Small intestine (tissue), 7 donors: ENCODE data around the gene FCRL6. TPM values are rescaled to one million over a fixed set of nuclear protein-coding genes. Genes with fewer than 3 reads are reported as not detected.

ENCODE experiments used
- DNase-seq, 2 donors: peaks; one replicate each; pipeline versions ENCODE4 v3.0.0 to v3.0.0-alpha.2; 2013
- FAIRE-seq: peaks from 2 replicates; lab custom pipeline; 2012; peaks lifted over from hg19 to GRCh38; lab: Jason Lieb, UNC
- H3K27ac ChIP-seq, 3 donors: one replicate each; pipeline ENCODE4 v1.5.1; 2013; ENCODE audit warnings: low read length in 2 of 3, mild to moderate bottlenecking in 2 of 3, control low read depth in 1 of 3, inconsistent platforms in 1 of 3, low read depth in 1 of 3, moderate library complexity in 1 of 3
- H3K27me3 ChIP-seq, 3 donors: one replicate each; pipeline ENCODE4 v1.6.1; 2013; ENCODE audit warnings: low read length in 3 of 3, inconsistent platforms in 1 of 3; ENCODE audit not compliant: control insufficient read depth in 3 of 3, insufficient read depth in 3 of 3
- H3K36me3 ChIP-seq, 3 donors: one replicate each; pipeline ENCODE4 v1.6.1; 2013; ENCODE audit warnings: low read length in 3 of 3, inconsistent platforms in 1 of 3, low read depth in 1 of 3, mild to moderate bottlenecking in 1 of 3, moderate library complexity in 1 of 3; ENCODE audit not compliant: control insufficient read depth in 3 of 3, insufficient read depth in 2 of 3
- H3K4me1 ChIP-seq, 3 donors: one replicate each; pipeline ENCODE4 v1.6.1; 2013; ENCODE audit warnings: low read length in 2 of 3, inconsistent platforms in 1 of 3, low read depth in 1 of 3, mild to moderate bottlenecking in 1 of 3, moderate library complexity in 1 of 3; ENCODE audit not compliant: control insufficient read depth in 3 of 3, insufficient read depth in 2 of 3
- H3K4me3 ChIP-seq, 3 donors: one replicate each; pipeline ENCODE4 v1.5.1; 2013; ENCODE audit warnings: low read length in 3 of 3, control low read depth in 1 of 3, inconsistent platforms in 1 of 3, low read depth in 1 of 3, mild to moderate bottlenecking in 1 of 3, moderate library complexity in 1 of 3
- H3K9me3 ChIP-seq, 2 donors: one replicate each; pipeline ENCODE4 v1.6.1; 2013; ENCODE audit warnings: low read depth in 1 of 2, low read length in 1 of 2; ENCODE audit not compliant: control insufficient read depth in 2 of 2, insufficient read depth in 1 of 2
- WGBS, 3 donors: extraction: QIAGEN DNeasy Blood & Tissue Kit; methylation state at CpG; one replicate each; pipeline ENCODE4 v1.1.7; 2013; 5-methylcytosine and 5-hydroxymethylcytosine counted together
- polyA plus RNA-seq, 4 donors: library from polyadenylated mRNA; stranded (reverse) in 3 of 4; unstranded in 1 of 4; fragments of 200-250 nt in 3 of 4; fragments of 120-200 nt in 1 of 4; gene quantifications; one replicate each; pipeline versions ENCODE4 v1.2.1 to v1.2.3, GENCODE V29; 2013
- donor health status: healthy with polysubstance abuse.
- donor health status: control.
- donor health status: control.
- donor health status: Bipolar disorder and iron deficiency.
- donor health status: healthy.

The FCRL6 gene
- polyA plus RNA-seq, 4 donors: 0.32 to 0.81 (median 0.40) TPM; not detected in 1

DNA sequence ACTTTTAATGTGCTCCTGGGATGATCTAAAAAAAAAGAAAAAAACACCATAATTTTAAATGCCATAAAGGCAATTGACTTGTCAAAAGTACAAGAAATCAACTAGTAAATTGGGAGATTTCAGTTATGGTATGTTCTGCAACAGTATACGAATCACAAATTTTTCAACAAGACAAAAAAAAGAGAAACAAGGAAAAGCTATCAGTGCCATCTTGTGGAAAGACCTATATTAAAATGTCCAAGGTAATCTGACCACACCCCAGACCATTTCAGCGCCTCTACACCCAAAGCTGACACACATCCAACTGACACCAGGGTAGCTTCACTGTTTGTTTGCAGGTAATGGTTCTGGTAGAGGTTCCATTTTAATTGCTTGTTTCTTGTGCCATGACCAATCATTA, 26.4 kb upstream of the FCRL6 start:
- Histone ChIP-seq H3K36me3 (no peaks in the 10 kb centered on the region), H3K27ac (no peak overlapping the region), H3K4me1 (peaks cover 0 to 4% (median 0%) of the 10 kb centered on the region in 3 donors), H3K4me3 (no peak overlapping the region), H3K27me3 (no peaks in the 10 kb centered on the region), H3K9me3 (no peaks in the 10 kb centered on the region)
- no peak for FAIRE-seq
- DNase-seq: no peak
- WGBS, 3 donors: 55 to 74% (median 67%) methylated on average over 2 of the region's 2 CpGs

- FAIRE-seq: no peak
- 91 to 95% (median 91%) methylated on average over 4 of the region's 4 CpGs for WGBS, 3 donors
- DNase-seq: no peak
These were observed 23.9 kb upstream of the FCRL6 start for GRCh38 chr1:159778266-159778665.

DNA sequence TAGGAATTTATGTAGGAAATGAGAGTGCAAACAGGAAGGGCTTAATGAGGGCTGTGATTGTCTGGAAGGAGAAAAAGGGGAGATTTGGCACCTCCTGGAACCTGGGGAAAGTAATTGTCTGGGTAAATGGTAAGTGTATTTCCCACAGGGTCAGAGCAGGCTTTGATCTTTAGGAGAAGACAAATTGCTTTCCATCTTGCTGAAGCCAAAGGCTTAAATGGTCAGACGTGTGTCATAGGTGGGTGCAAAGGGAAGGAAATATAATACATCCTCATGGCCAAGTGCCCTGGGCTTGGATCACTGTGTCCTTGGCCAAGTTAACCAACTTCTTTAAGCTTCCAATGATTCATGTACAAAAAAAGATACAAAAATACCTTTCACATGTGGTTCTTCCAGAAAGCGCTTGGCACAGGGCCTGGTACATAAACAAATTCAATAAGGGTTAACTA, 22.7 kb upstream of the FCRL6 start:
- 80 to 88% (median 83%) methylated on average over 2 of the region's 2 CpGs for WGBS, 3 donors
- Histone ChIP-seq H3K27me3 (no peaks in the 10 kb centered on the region), H3K4me1 (peaks cover 0 to 4% (median 0%) of the 10 kb centered on the region in 3 donors), H3K27ac (no peak overlapping the region), H3K9me3 (no peaks in the 10 kb centered on the region), H3K36me3 (peaks cover 0 to 9% (median 0%) of the 10 kb centered on the region in 3 donors), H3K4me3 (no peak overlapping the region)
- DNase-seq: no peak
- FAIRE-seq: no peak

More at GRCh38 chr1:159778266-159778665, 23.9 kb upstream of the FCRL6 start:
- Histone ChIP-seq H3K9me3 (no peaks in the 10 kb centered on the region), H3K27me3 (no peaks in the 10 kb centered on the region), H3K4me3 (no peak overlapping the region), H3K4me1 (peaks cover 0 to 4% (median 0%) of the 10 kb centered on the region in 3 donors), H3K36me3 (peaks cover 0 to 9% (median 0%) of the 10 kb centered on the region in 3 donors), H3K27ac (no peak overlapping the region)

- H3K4me3 ChIP-seq: peak within 1 kb of the TSS; percentile 63 to 87 (median 77)
- WGBS, 3 donors: 1% methylated on average over 81 to 88 of the region's 88 CpGs
- DNase-seq (peak; percentile 99), FAIRE-seq (peak; percentile 74)
- peak within 1 kb of the TSS; percentile 62 to 77 (median 65) for H3K27ac ChIP-seq
- peaks cover 0 to 4% (median 0%) of the 10 kb centered on the region in 3 donors for H3K4me1 ChIP-seq
- no peaks in the 10 kb centered on the region for H3K9me3 ChIP-seq
- H3K36me3 ChIP-seq: peaks cover 0 to 9% (median 0%) of the 10 kb centered on the region in 3 donors
- H3K27me3 ChIP-seq: no peaks in the 10 kb centered on the region
These were observed 21.3 kb upstream of the FCRL6 start, which contains the start of gene DUSP23 for GRCh38 chr1:159780583-159781582. Gene DUSP23, plus strand, starts transcription at chr1:159780962. Its CDS starts 139 bp downstream, at chr1:159781101.

GRCh38 chr1:159781992-159782391, 20.2 kb upstream of the FCRL6 start:
- no peaks in the 10 kb centered on the region for H3K27me3 ChIP-seq
- no peak overlapping the region for H3K27ac ChIP-seq
- FAIRE-seq (no peak), DNase-seq (no peak)
- H3K4me1 ChIP-seq: peaks cover 0 to 4% (median 0%) of the 10 kb centered on the region in 3 donors
- no peaks in the 10 kb centered on the region for H3K9me3 ChIP-seq
- H3K4me3 ChIP-seq: peak overlapping the region in 1 of 3 donors; percentile 63
- H3K36me3 ChIP-seq: peaks cover 0 to 9% (median 0%) of the 10 kb centered on the region in 3 donors
- 96 to 98% (median 97%) methylated on average over 11 to 12 of the region's 12 CpGs for WGBS, 3 donors

DNA sequence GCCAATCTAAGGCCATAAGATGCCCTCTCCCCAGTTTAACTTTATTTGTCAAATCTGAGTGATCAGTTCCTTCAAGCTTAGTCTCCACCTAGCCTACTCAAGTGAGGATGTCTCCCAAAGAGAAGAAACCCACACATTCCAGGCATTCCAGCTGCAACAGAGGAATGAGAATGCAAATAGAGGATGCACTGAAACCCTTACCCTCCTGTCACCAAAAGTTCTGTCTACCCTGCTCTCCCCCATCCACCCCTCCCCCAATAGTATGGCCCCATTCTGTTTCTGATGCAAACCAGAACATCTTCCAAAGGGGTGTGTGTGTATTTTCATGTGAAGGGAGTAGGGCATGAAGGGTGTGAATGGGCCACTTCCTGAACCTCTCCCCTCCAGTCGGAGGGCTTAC, 18.4 kb upstream of the FCRL6 start:
- Histone ChIP-seq H3K9me3 (no peaks in the 10 kb centered on the region), H3K27me3 (no peaks in the 10 kb centered on the region), H3K4me3 (no peak overlapping the region), H3K36me3 (peaks cover 0 to 9% (median 0%) of the 10 kb centered on the region in 3 donors), H3K4me1 (peaks cover 0 to 4% (median 0%) of the 10 kb centered on the region in 3 donors), H3K27ac (no peak overlapping the region)
- DNase-seq (no peak), FAIRE-seq (no peak)
- WGBS, 3 donors: 86 to 100% (median 88%) methylated on average over 1 of the region's 1 CpG

DNA sequence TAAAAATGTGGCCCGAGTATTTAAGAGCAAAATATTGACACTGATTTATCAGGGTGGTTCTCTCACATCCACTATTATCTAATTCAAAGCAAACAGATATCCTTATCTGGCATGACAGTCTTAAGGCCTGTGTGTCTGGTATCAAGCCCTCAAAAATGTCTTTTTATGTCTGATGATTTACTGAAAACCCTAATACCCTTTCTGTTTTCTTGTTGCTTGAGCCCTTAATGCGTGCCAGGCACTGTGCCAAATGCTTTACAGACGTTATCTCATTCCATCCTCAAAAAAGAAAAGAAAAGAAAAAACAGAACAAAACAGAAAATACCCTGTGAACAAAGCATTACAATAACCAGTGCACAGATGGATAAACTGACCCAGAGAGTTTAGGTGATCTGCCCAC, 15.7 kb upstream of the FCRL6 start:
- H3K36me3 ChIP-seq: peaks cover 0 to 9% (median 0%) of the 10 kb centered on the region in 3 donors
- WGBS, 3 donors: 22 to 48% (median 45%) methylated on average over 3 of the region's 3 CpGs
- no peaks in the 10 kb centered on the region for H3K27me3 ChIP-seq
- H3K4me3 ChIP-seq: no peak overlapping the region
- no peak overlapping the region for H3K27ac ChIP-seq
- H3K4me1 ChIP-seq: no peaks in the 10 kb centered on the region
- DNase-seq (no peak), FAIRE-seq (no peak)
- no peaks in the 10 kb centered on the region for H3K9me3 ChIP-seq

- FAIRE-seq (no peak), DNase-seq (no peak)
- 58 to 73% (median 69%) methylated on average over 3 of the region's 3 CpGs for WGBS, 3 donors
- H3K4me3 ChIP-seq: no peak overlapping the region
- no peaks in the 10 kb centered on the region for H3K9me3 ChIP-seq
- no peaks in the 10 kb centered on the region for H3K4me1 ChIP-seq
- peaks cover 0 to 7% (median 0%) of the 10 kb centered on the region in 3 donors for H3K36me3 ChIP-seq
- H3K27ac ChIP-seq: no peak overlapping the region
- H3K27me3 ChIP-seq: peaks cover 0 to 3% (median 0%) of the 10 kb centered on the region in 3 donors
These were observed 15.2 kb upstream of the FCRL6 start for GRCh38 chr1:159786966-159787365.
